SK-N-SH (cell line): ENCODE measurements around the gene TNFRSF18.

Experiments
- EP300 ChIP-seq, 2 experiments: IDR thresholded peaks; 2 replicates each; pipeline versions ENCODE4 v1.4.0 to v1.6.1; 2012; ENCODE audit warnings: borderline replicate concordance in 1 of 2, low read depth in 1 of 2, low read length in 1 of 2
- EZH2phosphoT487 ChIP-seq: fragments of 200-600 bp; sonication (generic); IDR thresholded peaks from 2 replicates; pipeline ENCODE4 v1.6.1; 2017; ENCODE audit warnings: low read depth, mixed run types, mild to moderate bottlenecking, antibody characterized with exemption, moderate library complexity, borderline replicate concordance
- JUND ChIP-seq: IDR thresholded peaks from 2 replicates; pipeline ENCODE4 v1.4.0; 2012
- RCOR1 ChIP-seq: fragments of 150-350 bp; IDR thresholded peaks from 2 replicates; pipeline ENCODE4 v1.6.1; 2017; ENCODE audit warnings: antibody characterized with exemption, low read length
- RFX5 ChIP-seq: IDR thresholded peaks from 2 replicates; pipeline ENCODE4 v1.6.1; 2012; ENCODE audit warnings: mild to moderate bottlenecking, improper control_type of control experiment, low read length
- SMC3 ChIP-seq: IDR thresholded peaks from 2 replicates; pipeline ENCODE4 v1.6.1; 2012; ENCODE audit warnings: low read depth, low read length, improper control_type of control experiment
- TCF12 ChIP-seq: IDR thresholded peaks from 2 replicates; pipeline ENCODE4 v1.4.0; 2012
- TF ChIP-seq, protein P1 (sequence below): IDR thresholded peaks from 2 replicates; pipeline ENCODE4 v1.4.0; 2012; ENCODE audit warnings: low read depth
- TF ChIP-seq, protein P2 (sequence below): fragments of 200-600 bp; sonication (generic); IDR thresholded peaks from 2 replicates; pipeline ENCODE4 v1.6.1; 2017; ENCODE audit warnings: antibody characterized with exemption, mild to moderate bottlenecking, moderate library complexity
- TF ChIP-seq, protein P3 (sequence below): fragments of 150-350 bp; IDR thresholded peaks from 2 replicates; pipeline ENCODE4 v1.6.1; 2017; ENCODE audit warnings: antibody characterized with exemption, low read length, low read depth, borderline replicate concordance

DNA sequence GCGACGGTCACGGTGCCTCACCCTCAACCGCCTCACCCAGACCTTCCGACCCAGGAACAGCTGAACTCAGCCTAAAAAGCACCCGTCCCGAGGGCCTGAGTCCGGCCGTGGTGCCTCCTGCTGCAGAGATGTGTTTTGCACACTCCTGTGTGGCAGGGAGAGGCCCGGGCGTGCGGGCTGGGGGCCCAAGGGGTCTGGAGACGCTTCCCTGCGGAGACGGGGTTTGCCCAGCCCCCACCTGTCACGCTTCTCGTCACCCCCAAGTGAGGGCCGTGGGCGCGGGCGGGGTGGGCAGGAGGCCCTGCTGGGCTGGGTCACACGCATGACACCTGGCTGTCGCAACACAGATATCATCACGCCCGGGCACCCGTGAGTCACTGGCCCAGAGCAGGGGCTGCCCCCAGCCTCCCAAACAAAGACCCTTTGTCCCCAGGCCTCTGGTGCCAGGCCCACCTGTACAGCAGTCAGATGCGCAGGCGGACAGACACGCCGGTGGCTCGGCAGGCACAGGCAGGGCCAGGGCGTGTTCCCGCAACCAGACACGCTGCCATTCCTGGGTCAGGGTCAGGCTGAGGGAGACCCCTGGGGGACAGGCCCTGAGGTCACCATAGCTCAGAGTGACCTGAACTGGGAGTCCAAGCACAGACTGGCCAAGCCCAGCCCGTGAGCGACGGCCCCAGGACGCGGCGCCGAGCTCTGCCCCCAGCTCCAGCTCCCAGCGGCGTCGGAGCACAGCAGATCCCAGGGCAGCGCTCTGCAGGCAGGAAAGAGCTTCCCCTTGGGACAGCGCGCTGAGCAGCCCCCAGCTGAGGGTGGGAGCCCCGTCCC lies 31.7 kb upstream of the TNFRSF18 start:
- TF ChIP-seq, protein P1, sequence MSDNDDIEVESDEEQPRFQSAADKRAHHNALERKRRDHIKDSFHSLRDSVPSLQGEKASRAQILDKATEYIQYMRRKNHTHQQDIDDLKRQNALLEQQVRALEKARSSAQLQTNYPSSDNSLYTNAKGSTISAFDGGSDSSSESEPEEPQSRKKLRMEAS: no peak
- TF ChIP-seq, protein P2, sequence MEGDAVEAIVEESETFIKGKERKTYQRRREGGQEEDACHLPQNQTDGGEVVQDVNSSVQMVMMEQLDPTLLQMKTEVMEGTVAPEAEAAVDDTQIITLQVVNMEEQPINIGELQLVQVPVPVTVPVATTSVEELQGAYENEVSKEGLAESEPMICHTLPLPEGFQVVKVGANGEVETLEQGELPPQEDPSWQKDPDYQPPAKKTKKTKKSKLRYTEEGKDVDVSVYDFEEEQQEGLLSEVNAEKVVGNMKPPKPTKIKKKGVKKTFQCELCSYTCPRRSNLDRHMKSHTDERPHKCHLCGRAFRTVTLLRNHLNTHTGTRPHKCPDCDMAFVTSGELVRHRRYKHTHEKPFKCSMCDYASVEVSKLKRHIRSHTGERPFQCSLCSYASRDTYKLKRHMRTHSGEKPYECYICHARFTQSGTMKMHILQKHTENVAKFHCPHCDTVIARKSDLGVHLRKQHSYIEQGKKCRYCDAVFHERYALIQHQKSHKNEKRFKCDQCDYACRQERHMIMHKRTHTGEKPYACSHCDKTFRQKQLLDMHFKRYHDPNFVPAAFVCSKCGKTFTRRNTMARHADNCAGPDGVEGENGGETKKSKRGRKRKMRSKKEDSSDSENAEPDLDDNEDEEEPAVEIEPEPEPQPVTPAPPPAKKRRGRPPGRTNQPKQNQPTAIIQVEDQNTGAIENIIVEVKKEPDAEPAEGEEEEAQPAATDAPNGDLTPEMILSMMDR: no peak
- TF ChIP-seq EP300 (IDR thresholded peaks at IDR 0.05; ENCODE audit: borderline replicate concordance in 1 of 2, low read depth in 1 of 2, low read length in 1 of 2) (no peak), JUND (no peak), SMC3 (no peak), EZH2phosphoT487 (no peak), TCF12 (no peak), RCOR1 (no peak), RFX5 (no peak)
- TF ChIP-seq, protein P3, sequence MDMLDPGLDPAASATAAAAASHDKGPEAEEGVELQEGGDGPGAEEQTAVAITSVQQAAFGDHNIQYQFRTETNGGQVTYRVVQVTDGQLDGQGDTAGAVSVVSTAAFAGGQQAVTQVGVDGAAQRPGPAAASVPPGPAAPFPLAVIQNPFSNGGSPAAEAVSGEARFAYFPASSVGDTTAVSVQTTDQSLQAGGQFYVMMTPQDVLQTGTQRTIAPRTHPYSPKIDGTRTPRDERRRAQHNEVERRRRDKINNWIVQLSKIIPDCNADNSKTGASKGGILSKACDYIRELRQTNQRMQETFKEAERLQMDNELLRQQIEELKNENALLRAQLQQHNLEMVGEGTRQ: no peak
